Neural progenitor cell (in vitro differentiated cells): Measurements from ENCODE around the gene RPS10. TPM values are rescaled to one million over a fixed set of nuclear protein-coding genes. Genes with fewer than 3 reads are reported as not detected.

Experiments
- DNase-seq: peaks from one replicate; pipeline ENCODE4 v3.0.0-alpha.2; 2016; ENCODE audit warnings: low spot score
- H2AFZ ChIP-seq: fragments of 200-600 bp; sonication (generic); replicated peaks from 2 replicates; pipeline ENCODE4 v1.6.1; 2016; ENCODE audit warnings: antibody characterized with exemption
- H3F3A ChIP-seq: fragments of 200-600 bp; sonication (generic); 2 replicates; pipeline ENCODE4 v1.6.1; 2016; ENCODE audit warnings: antibody characterized with exemption, low read depth
- H3K27ac ChIP-seq: fragments of 200-600 bp; sonication (generic); 2 replicates; pipeline ENCODE4 v1.5.1; 2016; ENCODE audit warnings: mild to moderate bottlenecking
- H3K27me3 ChIP-seq: fragments of 200-600 bp; sonication (generic); 2 replicates; pipeline ENCODE4 v1.6.1; 2016; ENCODE audit warnings: mild to moderate bottlenecking, moderate library complexity
- H3K36me3 ChIP-seq: fragments of 200-600 bp; sonication (generic); 2 replicates; pipeline ENCODE4 v1.5.1; 2016
- H3K4me1 ChIP-seq: fragments of 200-600 bp; sonication (generic); 2 replicates; pipeline ENCODE4 v1.6.1; 2016; ENCODE audit warnings: mixed run types
- H3K4me2 ChIP-seq: fragments of 200-600 bp; sonication (generic); 2 replicates; pipeline ENCODE4 v1.6.1; 2016
- H3K4me3 ChIP-seq: fragments of 200-600 bp; sonication (generic); 2 replicates; pipeline ENCODE4 v1.5.1; 2016
- H3K79me2 ChIP-seq: fragments of 200-600 bp; sonication (generic); 2 replicates; pipeline ENCODE4 v1.6.1; 2016; ENCODE audit warnings: low read depth
- H3K9ac ChIP-seq: fragments of 200-600 bp; sonication (generic); 2 replicates; pipeline ENCODE4 v1.6.1; 2016
- H3K9me3 ChIP-seq: fragments of 200-600 bp; sonication (generic); 2 replicates; pipeline ENCODE4 v1.5.1; 2016; ENCODE audit warnings: low read depth
- H4K20me1 ChIP-seq: fragments of 200-600 bp; sonication (generic); 2 replicates; pipeline ENCODE4 v1.6.1; 2016; ENCODE audit warnings: low read depth
- H3K27ac Mint-ChIP-seq: 3 replicates; pipeline ENCODE4 v1.8.0; 2021; ENCODE audit warnings: mixed read lengths
- H3K27me3 Mint-ChIP-seq: 2 replicates; pipeline ENCODE4 v1.8.0; 2022; ENCODE audit warnings: low read depth, mild to moderate bottlenecking, inconsistent platforms, moderate library complexity, mixed read lengths; ENCODE audit not compliant: insufficient read depth
- H3K36me3 Mint-ChIP-seq: 3 replicates; pipeline ENCODE4 v1.8.0; 2021; ENCODE audit warnings: mixed read lengths
- H3K4me1 Mint-ChIP-seq: 3 replicates; pipeline ENCODE4 v1.8.0; 2021; ENCODE audit warnings: mixed read lengths
- H3K4me3 Mint-ChIP-seq: 3 replicates; pipeline ENCODE4 v1.8.0; 2021; ENCODE audit warnings: mild to moderate bottlenecking, moderate library complexity, mixed read lengths
- H3K9me3 Mint-ChIP-seq: 3 replicates; pipeline ENCODE4 v1.8.0; 2020; ENCODE audit warnings: mixed read lengths
- EZH2 ChIP-seq: fragments of 200-600 bp; sonication (generic); IDR thresholded peaks from 2 replicates; pipeline ENCODE4 v1.6.1; 2017; ENCODE audit warnings: antibody characterized with exemption, mild to moderate bottlenecking, moderate library complexity
- EZH2phosphoT487 ChIP-seq: fragments of 200-600 bp; sonication (generic); IDR thresholded peaks from 2 replicates; pipeline ENCODE4 v1.6.1; 2017; ENCODE audit warnings: antibody characterized with exemption
- total RNA-seq: library from RNA; depleted of rRNA; stranded (reverse); fragments of >200 nt; gene quantifications from 2 replicates; pipeline ENCODE4 v1.2.3, GENCODE V29; 2015; ENCODE audit warnings: low replicate concordance
- TF ChIP-seq, protein P1 (sequence below): fragments of 200-600 bp; sonication (generic); IDR thresholded peaks from 2 replicates; pipeline ENCODE4 v1.5.1; 2017; ENCODE audit warnings: antibody characterized with exemption, mild to moderate bottlenecking

The RPS10 gene
- total RNA-seq, 1 donor from 2014 or later: 4,003 TPM

DNA sequence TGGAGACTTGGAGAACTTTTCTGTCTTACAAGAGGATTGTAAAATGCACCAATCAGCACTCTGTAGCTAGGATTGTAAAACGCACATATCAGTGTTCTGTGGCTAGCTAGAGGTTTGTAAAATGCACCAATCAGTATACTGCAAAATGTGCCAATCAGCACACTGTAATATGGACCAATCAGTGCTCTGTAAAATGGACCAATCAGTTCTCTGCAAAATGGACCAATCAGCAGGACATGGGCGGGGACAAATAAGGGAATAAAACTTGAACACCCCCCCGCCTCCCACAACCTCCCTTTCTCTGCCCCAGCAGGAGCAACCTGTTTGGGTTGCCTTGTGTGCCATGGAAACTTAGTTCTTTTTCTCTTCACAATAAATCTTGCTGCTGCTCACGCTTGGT lies 12.8 kb upstream of the RPS10 start:
- no peak overlapping the region for H2AFZ ChIP-seq
- H3K4me1 ChIP-seq: no peaks in the 10 kb centered on the region
- peaks cover 2% of the 10 kb centered on the region for H3K27me3 Mint-ChIP-seq
- no peaks in the 10 kb centered on the region for H4K20me1 ChIP-seq
- peaks cover 5% of the 10 kb centered on the region for H3K9me3 Mint-ChIP-seq
- TF ChIP-seq EZH2: no peak
- TF ChIP-seq, protein P1, sequence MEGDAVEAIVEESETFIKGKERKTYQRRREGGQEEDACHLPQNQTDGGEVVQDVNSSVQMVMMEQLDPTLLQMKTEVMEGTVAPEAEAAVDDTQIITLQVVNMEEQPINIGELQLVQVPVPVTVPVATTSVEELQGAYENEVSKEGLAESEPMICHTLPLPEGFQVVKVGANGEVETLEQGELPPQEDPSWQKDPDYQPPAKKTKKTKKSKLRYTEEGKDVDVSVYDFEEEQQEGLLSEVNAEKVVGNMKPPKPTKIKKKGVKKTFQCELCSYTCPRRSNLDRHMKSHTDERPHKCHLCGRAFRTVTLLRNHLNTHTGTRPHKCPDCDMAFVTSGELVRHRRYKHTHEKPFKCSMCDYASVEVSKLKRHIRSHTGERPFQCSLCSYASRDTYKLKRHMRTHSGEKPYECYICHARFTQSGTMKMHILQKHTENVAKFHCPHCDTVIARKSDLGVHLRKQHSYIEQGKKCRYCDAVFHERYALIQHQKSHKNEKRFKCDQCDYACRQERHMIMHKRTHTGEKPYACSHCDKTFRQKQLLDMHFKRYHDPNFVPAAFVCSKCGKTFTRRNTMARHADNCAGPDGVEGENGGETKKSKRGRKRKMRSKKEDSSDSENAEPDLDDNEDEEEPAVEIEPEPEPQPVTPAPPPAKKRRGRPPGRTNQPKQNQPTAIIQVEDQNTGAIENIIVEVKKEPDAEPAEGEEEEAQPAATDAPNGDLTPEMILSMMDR: no peak
- TF ChIP-seq EZH2phosphoT487: no peak
- no peak overlapping the region for H3K4me3 ChIP-seq
- no peaks in the 10 kb centered on the region for H3K36me3 Mint-ChIP-seq
- H3K4me1 Mint-ChIP-seq: no peaks in the 10 kb centered on the region
- H3K27ac Mint-ChIP-seq: no peak overlapping the region
- no peaks in the 10 kb centered on the region for H3K9me3 ChIP-seq
- H3K36me3 ChIP-seq: no peaks in the 10 kb centered on the region
- no peaks in the 10 kb centered on the region for H3F3A ChIP-seq
- no peak overlapping the region for H3K9ac ChIP-seq
- H3K4me2 ChIP-seq: no peak overlapping the region
- no peak for DNase-seq
- H3K4me3 Mint-ChIP-seq: no peak overlapping the region
- no peak overlapping the region for H3K27ac ChIP-seq
- no peaks in the 10 kb centered on the region for H3K27me3 ChIP-seq
- no peaks in the 10 kb centered on the region for H3K79me2 ChIP-seq

GRCh38 chr6:34437644-34437970 lies 11.7 kb upstream of the RPS10 start:
- no peak overlapping the region for H3K4me2 ChIP-seq
- no peaks in the 10 kb centered on the region for H3K79me2 ChIP-seq
- no peak for DNase-seq
- no peaks in the 10 kb centered on the region for H3K9me3 ChIP-seq
- no peak overlapping the region for H3K27ac ChIP-seq
- no peak overlapping the region for H3K4me3 ChIP-seq
- no peaks in the 10 kb centered on the region for H3K36me3 ChIP-seq
- H3K4me1 ChIP-seq: no peaks in the 10 kb centered on the region
- Mint-ChIP-seq H3K9me3 (peaks cover 5% of the 10 kb centered on the region), H3K36me3 (no peaks in the 10 kb centered on the region), H3K27me3 (peaks cover 2% of the 10 kb centered on the region), H3K4me1 (no peaks in the 10 kb centered on the region), H3K27ac (no peak overlapping the region), H3K4me3 (no peak overlapping the region)
- no peak overlapping the region for H2AFZ ChIP-seq
- TF ChIP-seq, protein P1: no peak
- TF ChIP-seq EZH2phosphoT487: no peak
- TF ChIP-seq EZH2: no peak
- H3K27me3 ChIP-seq: no peaks in the 10 kb centered on the region
- H3K9ac ChIP-seq: no peak overlapping the region
- no peaks in the 10 kb centered on the region for H4K20me1 ChIP-seq
- H3F3A ChIP-seq: no peaks in the 10 kb centered on the region

DNA sequence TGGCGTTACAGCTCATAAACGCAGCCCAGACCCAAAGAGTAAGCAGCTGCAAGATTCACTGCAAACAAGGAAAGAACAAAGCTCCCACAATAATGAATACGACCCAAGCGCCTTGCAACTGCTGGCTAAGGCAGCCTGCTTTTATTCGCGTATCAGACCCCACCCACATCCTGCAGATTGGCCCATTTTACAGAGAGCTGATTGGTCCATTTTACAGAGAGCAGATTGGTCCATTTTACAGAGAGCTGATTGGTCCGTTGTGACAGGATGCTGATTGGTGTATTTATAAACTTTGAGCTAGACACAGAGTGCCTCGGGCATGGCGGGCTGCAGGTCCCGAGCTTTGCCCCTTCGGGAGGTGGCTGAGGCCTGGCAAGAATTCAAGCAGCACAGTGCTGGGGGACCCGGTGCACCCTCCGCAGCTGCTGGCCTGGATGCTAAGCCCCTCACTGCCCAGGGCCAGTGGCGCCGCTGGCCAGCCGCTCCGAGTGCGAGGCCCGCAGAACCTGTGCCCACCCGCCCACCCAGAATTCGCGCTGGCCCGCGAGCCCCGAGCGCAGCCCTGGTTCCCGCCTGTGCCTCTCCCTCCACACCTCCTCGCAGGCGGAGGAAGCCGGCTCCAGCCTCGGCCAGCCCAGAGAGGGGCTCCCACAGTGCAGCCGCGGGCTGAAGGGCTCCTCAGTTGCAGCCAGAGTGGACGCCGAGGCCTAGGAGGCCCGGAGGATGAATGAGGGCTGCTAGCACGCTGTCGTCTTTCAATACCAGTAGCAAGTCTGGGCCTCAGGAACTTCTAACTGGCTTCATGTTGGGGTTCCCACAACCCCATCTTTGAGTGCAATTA lies 11.2 kb upstream of the RPS10 start:
- Histone ChIP-seq H3K9ac (no peak overlapping the region), H4K20me1 (no peaks in the 10 kb centered on the region), H2AFZ (no peak overlapping the region), H3K4me1 (no peaks in the 10 kb centered on the region), H3K4me2 (no peak overlapping the region), H3K9me3 (no peaks in the 10 kb centered on the region), H3K36me3 (no peaks in the 10 kb centered on the region), H3K79me2 (no peaks in the 10 kb centered on the region), H3F3A (no peaks in the 10 kb centered on the region), H3K27ac (no peak overlapping the region), H3K27me3 (no peaks in the 10 kb centered on the region), H3K4me3 (no peak overlapping the region)
- DNase-seq: no peak
- Mint-ChIP-seq H3K4me1 (no peaks in the 10 kb centered on the region), H3K4me3 (no peak overlapping the region), H3K36me3 (no peaks in the 10 kb centered on the region), H3K9me3 (peaks cover 7% of the 10 kb centered on the region), H3K27me3 (peaks cover 2% of the 10 kb centered on the region), H3K27ac (no peak overlapping the region)
- TF ChIP-seq, protein P1: no peak
- no peak for TF ChIP-seq EZH2
- TF ChIP-seq EZH2phosphoT487: no peak
